Measurements from ENCODE around the gene CENPB. TPM values are rescaled to one million over a fixed set of nuclear protein-coding genes. Genes with fewer than 3 reads are reported as not detected.
"Not testable (repeated sequence)": the region's sequence is repeated elsewhere in the genome, so short reads cannot be mapped to it uniquely, and the experiment has no call there.

CENPB gene
- total RNA-seq, 4 donors from 2014 or later = 39.8 to 61.9 (median 47.0) TPM

DNA sequence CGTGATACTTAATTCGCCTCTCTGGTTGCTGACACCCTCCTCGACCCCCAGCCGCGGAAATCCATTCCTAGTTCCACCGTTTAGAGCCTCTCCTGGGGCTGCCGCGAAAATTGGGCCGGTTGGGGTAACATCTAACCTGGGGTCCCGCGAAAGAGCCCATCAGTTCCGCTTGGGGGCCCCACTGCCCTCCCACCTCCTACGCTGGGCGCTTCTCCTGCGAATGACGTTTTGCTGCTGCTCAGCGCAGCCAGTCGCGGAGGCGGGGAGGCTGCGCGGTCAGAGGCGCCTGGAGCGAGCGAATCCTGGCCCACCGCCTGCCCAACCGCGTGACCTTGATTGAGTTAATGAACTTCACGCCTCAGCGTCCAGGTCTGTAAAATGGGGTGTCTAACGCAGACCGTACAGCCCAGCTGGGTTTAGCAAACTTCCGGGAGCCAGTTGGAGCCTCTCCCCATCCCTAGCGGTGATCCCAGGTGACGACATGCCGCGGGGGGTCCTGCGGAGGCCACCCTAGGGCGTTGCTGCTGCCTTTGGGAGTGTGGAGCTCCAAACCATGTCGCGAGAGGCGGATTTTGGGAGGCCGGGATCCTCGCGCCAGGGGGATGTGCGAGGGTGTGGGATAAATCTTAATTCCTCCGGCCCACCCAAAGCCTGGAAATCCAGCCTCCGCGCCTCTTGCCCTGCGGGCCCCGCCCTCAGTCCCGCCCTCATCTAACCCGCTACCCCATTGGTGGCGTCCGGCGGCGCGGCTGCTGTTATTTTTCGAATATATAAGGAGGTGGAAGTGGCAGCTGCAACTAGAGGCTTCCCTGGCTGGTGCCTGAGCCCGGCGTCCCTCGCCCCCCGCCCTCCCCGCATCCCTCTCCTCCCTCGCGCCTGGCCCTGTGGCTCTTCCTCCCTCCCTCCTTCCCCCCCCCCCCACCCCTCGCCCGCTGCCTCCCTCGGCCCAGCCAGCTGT is 9.2 kb upstream of the CENPB start, which contains the start of gene CDC25B:
CDC25B (plus strand) TSS at position 800 of the 958 bp plus-strand sequence. CDS start 222 bp downstream, outside the sequence.
- Histone ChIP-seq H3K4me1 (peaks cover 16 to 43% (median 36%) of the 10 kb centered on the region in 4 donors), H3K9me3 (no peaks in the 10 kb centered on the region), H3K36me3 (peaks cover 0 to 6% (median 0%) of the 10 kb centered on the region in 3 donors), H3K27me3 (no peaks in the 10 kb centered on the region), H3K27ac (peak within 1 kb of the TSS; percentile 96 to 97 (median 96)), H3K4me3 (peak within 1 kb of the TSS; percentile 52 to 85 (median 74))
- DNase-seq = peak; percentile 95 to 98 (median 95)
- TF ChIP-seq POLR2A (IDR thresholded peaks at IDR 0.05) = peak; percentile 22 to 54
- TF ChIP-seq, protein P1, sequence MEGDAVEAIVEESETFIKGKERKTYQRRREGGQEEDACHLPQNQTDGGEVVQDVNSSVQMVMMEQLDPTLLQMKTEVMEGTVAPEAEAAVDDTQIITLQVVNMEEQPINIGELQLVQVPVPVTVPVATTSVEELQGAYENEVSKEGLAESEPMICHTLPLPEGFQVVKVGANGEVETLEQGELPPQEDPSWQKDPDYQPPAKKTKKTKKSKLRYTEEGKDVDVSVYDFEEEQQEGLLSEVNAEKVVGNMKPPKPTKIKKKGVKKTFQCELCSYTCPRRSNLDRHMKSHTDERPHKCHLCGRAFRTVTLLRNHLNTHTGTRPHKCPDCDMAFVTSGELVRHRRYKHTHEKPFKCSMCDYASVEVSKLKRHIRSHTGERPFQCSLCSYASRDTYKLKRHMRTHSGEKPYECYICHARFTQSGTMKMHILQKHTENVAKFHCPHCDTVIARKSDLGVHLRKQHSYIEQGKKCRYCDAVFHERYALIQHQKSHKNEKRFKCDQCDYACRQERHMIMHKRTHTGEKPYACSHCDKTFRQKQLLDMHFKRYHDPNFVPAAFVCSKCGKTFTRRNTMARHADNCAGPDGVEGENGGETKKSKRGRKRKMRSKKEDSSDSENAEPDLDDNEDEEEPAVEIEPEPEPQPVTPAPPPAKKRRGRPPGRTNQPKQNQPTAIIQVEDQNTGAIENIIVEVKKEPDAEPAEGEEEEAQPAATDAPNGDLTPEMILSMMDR (IDR thresholded peaks at IDR 0.05) = peak; percentile 51 to 78 (median 70)

GRCh38 chr20:3794701-3795420 is 8.3 kb upstream of the CENPB start:
- peaks cover 16 to 34% (median 27%) of the 10 kb centered on the region in 4 donors for H3K4me1 ChIP-seq
- H3K27ac ChIP-seq = peak overlapping the region; percentile 96 to 97 (median 96)
- TF ChIP-seq POLR2A (IDR thresholded peaks at IDR 0.05) = no peak
- TF ChIP-seq, protein P1 (IDR thresholded peaks at IDR 0.05) = no peak
- no peaks in the 10 kb centered on the region for H3K9me3 ChIP-seq
- H3K27me3 ChIP-seq = no peaks in the 10 kb centered on the region
- H3K36me3 ChIP-seq = no peaks in the 10 kb centered on the region
- H3K4me3 ChIP-seq = peak overlapping the region in 2 of 4 donors; percentile 76 to 85
- DNase-seq = no peak

- H3K9me3 ChIP-seq, H3K27ac ChIP-seq, H3K4me3 ChIP-seq, DNase-seq, H3K27me3 ChIP-seq, H3K36me3 ChIP-seq: not testable (repeated sequence)
- H3K4me1 ChIP-seq = peaks cover 12 to 28% (median 21%) of the 10 kb centered on the region in 4 donors
Measured at GRCh38 chr20:3794168-3794567, 7.6 kb upstream of the CENPB start.

GRCh38 chr20:3789201-3789600 is 2.7 kb upstream of the CENPB start:
- DNase-seq, H3K27me3 ChIP-seq, H3K4me3 ChIP-seq, H3K36me3 ChIP-seq, H3K9me3 ChIP-seq, H3K27ac ChIP-seq: not testable (repeated sequence)
- H3K4me1 ChIP-seq = peaks cover 0 to 43% (median 10%) of the 10 kb centered on the region in 4 donors

- TF ChIP-seq POLR2A (IDR thresholded peaks at IDR 0.05) = no peak
- TF ChIP-seq, protein P1 (IDR thresholded peaks at IDR 0.05) = no peak
- no peak overlapping the region for H3K27ac ChIP-seq
- no peak overlapping the region for H3K4me3 ChIP-seq
- peaks cover 0 to 47% (median 10%) of the 10 kb centered on the region in 4 donors for H3K4me1 ChIP-seq
- H3K9me3 ChIP-seq = no peaks in the 10 kb centered on the region
- H3K36me3 ChIP-seq = peaks cover 0 to 11% (median 0%) of the 10 kb centered on the region in 3 donors
- H3K27me3 ChIP-seq = no peaks in the 10 kb centered on the region
- peak in 1 of 3 donors; percentile 84 for DNase-seq
Measured at GRCh38 chr20:3788685-3789155, 2.2 kb upstream of the CENPB start.

- no peak for DNase-seq
- Histone ChIP-seq H3K9me3 (no peaks in the 10 kb centered on the region), H3K4me3 (peak overlapping the region in 2 of 4 donors; percentile 26 to 40), H3K4me1 (peaks cover 0 to 56% (median 10%) of the 10 kb centered on the region in 4 donors), H3K27me3 (no peaks in the 10 kb centered on the region), H3K36me3 (peaks cover 0 to 11% (median 0%) of the 10 kb centered on the region in 3 donors), H3K27ac (no peak overlapping the region)
- no peak for TF ChIP-seq POLR2A (IDR thresholded peaks at IDR 0.05)
- TF ChIP-seq, protein P1 (IDR thresholded peaks at IDR 0.05) = no peak
Measured at GRCh38 chr20:3787324-3788014, 929 bp upstream of the CENPB start.
